HG03565 (cell line): ENCODE measurements around the gene ROBO1.
"Not testable (repeated sequence)": the region's sequence is repeated elsewhere in the genome, so short reads cannot be mapped to it uniquely, and the experiment has no call there.

ENCODE experiments used
- ATAC-seq: cut with Tn5 transposase; IDR thresholded peaks from one replicate; pipeline ENCODE4 v1.9.1; 2021; ENCODE audit warnings: mild to moderate bottlenecking, moderate library complexity; ENCODE audit not compliant: unreplicated experiment

ROBO1 gene

DNA sequence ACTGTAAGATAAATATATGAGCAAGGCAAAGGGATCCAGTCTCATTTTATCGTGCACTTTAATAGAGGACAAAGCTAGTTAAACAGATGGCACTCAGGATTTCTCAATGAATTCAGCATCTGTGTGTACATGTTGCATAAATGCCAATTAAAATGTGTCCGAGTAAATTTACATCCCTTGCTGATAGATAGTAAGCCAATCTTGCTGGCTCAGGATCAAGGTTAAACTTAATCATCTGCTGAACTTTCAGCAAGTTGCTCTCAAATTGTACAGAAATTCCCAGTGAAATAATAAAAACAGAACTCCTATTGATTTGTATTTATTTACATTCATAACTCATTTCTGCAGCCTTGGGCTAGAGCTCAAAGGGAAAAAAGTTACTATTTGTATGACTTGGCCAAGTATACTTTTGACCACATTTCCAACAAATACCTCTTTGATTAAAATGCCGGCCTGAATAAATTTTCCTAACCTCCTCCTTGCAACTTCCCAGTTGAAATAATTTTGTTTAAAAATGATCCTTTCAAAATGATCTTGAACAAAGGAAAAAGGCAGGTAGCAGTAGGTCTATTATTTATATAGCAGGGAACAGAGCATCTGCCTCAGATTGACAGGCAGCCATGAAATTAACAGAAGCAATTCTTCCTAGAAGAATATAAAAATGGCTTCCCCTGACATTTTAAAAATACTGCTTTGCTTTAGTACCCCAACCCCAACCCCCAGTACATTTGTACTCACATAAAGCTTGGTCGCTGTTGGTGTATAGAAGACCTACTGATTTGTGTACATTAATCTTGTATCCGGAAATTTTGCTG, 1001.9 kb downstream of the ROBO1 start:
- ATAC-seq, result no peak

- no peak for ATAC-seq
Measured at GRCh38 chr3:78764634-78765033, 1003.2 kb downstream of the ROBO1 start.

DNA sequence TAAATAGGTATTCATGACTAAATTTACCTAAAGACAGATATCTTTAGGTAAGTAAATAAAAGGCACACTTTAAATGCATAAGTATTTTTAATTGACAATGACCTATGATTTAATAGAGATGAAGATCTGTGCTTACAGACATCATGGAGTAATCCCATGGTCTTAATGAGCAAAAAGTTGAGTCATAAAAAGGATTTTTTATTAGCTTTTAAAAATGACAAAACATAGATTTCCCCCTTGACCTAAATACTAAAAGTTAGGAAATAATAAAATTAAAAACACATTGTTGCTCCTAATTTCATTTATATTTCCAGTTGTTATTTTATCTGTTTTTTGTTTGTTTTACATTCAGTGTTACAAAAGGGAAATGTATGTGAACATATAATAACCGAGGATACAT, 1005.7 kb downstream of the ROBO1 start:
- no peak for ATAC-seq

GRCh38 chr3:78761126-78761525, 1006.7 kb downstream of the ROBO1 start:
- no peak for ATAC-seq

DNA sequence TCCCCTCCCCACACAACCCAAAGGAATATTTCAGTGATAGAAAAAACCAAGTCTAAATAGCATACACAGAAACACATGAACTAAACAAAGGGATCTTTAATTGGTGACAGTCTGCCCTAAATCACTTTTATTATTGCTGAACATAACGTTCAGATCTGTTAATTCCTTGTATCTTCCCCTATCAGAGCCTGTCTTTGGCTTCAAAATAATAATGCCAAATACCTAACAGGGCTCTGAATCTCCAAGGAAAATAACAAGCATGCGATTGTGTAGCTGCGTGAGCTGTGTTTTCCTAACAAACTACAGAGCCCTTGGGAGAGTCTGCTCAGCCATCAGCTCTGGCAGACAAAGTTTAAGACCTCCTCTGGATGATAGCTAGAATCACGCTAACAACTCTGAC, 1010.1 kb downstream of the ROBO1 start:
- ATAC-seq, result no peak

- no peak for ATAC-seq
Measured at GRCh38 chr3:78754066-78754743, 1013.6 kb downstream of the ROBO1 start.

- no peak for ATAC-seq
Measured at GRCh38 chr3:78751266-78751665, 1016.5 kb downstream of the ROBO1 start.

DNA sequence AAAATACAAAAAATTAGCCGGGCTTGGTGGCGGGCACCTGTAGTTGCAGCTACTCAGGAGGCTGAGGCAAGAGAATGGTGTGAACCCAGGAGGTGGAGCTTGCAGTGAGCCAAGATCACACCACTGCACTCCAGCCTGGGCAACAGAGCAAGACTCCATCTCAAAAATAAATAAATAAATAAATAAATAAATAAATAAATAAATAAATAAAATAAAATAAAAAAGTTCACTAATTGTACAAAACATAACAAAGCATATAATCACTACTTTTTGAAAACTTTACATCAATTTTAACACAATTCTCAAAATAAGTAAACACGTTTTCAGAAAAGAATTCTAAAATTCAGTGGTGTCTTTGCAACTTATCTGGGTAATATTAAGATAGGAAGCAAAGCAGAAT, 1017.5 kb downstream of the ROBO1 start:
- not testable (repeated sequence) for ATAC-seq

- no peak for ATAC-seq
Measured at GRCh38 chr3:78749056-78749455, 1018.7 kb downstream of the ROBO1 start.

GRCh38 chr3:78745847-78746246, 1022.0 kb downstream of the ROBO1 start:
- no peak for ATAC-seq

- ATAC-seq, result no peak
Measured at GRCh38 chr3:78742491-78742890, 1025.3 kb downstream of the ROBO1 start.

DNA sequence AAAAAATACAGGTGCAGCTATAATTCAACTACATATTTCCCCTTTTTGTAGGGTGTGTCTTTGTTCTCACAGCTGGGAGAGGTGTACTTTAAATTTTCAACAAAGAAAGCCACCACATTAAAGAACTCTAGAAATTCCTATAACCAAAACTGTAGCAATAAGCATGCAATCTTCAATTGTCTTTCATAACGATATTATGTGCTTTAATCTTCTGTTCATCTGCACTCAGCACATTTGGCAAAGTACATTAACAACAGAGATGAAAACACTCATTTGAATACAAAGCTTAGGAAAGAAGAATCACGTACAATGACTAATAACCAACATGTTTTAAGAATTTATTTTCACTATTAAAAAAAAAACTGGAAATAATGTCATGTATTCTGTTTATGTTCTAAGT, 1025.8 kb downstream of the ROBO1 start:
- ATAC-seq, result no peak

- no peak for ATAC-seq
Measured at GRCh38 chr3:78741066-78741645, 1026.6 kb downstream of the ROBO1 start.

- no peak for ATAC-seq
Measured at GRCh38 chr3:78738833-78739232, 1029.0 kb downstream of the ROBO1 start.

DNA sequence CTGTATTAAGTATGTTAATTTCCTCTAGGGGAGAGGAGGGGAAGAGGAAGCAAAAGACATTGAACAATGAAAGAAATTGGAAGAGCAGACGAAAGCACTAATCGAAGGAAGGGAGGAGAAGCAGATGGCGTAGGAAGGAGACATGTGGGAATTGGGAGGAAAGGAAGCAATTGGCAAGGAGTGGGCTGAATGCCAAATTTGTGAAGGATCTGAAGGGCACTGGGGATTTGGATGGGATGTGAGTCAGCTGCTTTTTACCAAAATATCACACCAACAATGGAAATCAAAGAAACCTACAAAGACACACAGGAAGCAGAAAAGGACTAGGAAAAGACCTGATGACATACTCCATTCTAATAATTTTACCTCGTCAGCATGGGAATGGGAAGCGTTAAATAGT, 1029.8 kb downstream of the ROBO1 start:
- ATAC-seq, result no peak

GRCh38 chr3:78736863-78737262, 1030.9 kb downstream of the ROBO1 start:
- ATAC-seq, result no peak

- ATAC-seq, result no peak
Measured at GRCh38 chr3:78734048-78734637, 1033.7 kb downstream of the ROBO1 start.

DNA sequence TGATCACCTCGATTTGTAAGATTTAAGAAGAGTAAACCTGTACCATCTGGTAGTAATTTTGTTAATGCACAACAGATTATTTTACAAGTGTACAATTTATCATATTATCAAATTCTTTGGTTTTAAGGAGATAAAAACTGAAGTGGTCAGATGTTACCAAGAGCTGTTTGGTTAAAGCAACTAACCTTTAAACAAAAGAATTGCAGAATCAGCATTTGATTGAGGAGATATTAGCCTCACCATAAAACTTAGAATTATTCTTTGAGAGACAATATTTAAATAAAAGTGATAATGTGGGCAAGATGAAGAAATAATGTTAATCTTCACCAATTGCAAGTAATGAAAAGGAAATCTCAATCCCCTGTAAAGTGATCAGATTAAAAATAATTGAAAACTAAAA, 1034.9 kb downstream of the ROBO1 start:
- ATAC-seq, result no peak

DNA sequence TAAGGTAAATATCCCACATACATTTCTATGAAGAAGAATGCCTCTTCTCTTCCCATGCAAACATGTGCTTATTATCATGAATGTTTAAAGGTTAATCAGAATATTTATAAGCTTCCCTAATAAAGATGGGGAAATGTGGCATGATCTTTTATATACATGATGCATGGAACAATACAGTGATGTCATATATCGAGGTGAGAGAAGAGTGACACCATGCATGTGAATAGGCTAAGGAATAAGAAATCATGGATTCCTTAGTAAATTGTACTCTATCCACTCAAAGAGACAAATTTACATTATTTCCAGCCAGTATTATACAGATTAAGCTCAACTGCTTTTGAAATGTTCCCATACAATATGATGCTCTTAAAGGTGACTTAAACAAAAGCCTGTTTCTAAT, 1035.3 kb downstream of the ROBO1 start:
- no peak for ATAC-seq

DNA sequence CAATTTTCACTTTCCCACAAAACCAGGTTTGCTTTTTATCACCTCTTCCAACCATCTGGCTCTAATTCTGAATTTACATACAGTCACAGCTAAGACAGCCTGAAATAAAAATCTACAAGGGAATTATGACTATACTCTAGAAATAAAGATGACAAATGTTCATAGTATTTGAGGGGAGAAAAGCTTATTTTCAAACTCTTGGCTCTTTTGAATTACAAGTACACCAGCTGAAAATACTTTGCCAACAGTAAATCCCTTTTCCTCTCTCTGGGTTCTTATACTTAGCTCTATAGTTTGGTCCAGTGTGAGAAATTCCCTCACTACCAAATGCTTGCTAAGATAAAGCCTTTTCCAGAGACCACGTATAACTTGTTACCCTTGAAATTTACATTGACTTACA, 1037.9 kb downstream of the ROBO1 start:
- ATAC-seq, result no peak

DNA sequence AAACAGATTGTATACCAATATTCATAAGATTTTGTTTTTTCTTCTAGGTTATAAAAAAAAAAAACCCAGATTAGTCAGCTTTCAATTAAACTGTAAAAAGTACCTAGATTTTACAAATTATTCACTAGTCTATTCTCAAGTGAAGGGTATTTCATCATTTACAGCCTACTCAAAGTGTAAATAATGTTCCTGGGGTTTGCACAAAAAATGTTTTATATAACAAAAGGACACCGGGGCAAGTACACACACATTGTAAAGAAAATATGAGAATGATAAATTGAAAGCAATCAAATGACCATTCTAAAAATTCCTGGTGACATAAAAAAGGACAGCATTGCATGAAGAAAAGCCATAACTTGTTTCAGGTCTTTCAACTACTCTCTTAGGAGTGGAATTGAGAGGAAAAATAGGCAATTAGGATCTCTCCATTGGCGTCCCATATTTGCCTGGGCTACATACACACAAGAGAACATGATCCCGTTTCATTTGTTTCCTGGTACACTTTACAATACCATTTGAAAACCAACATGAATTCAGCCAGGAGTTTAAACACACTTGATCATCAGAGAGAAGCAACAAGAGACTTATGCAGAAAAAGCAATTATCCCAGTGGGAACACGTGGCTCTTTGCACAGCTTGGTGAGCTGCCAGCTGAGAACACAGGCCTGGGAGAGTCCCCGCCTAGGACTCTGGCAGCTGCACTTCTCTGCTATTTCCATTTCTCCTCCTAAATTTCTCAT, 1039.2 kb downstream of the ROBO1 start:
- no peak for ATAC-seq
